Measurements from ENCODE around the gene DGLUCY.

The DGLUCY gene

DNA sequence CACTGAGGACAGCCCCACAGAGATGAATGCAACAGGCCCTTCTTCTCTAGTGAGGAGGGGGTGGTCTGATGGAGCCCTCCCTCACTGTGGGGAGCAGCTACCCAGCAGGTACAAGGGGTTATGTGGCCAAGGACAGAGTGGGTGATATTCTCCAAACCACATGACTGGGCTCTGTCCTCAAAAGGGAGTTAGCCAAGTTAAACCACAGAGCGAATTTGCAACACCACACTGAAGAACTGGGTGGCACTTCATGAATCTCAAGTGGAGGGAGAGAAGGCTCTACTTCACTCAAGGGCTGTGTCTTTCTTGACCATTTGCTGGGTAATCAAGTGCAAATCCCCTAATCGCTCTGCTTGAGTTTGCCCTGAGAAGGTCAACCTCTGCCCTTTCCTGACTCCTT, 118.2 kb downstream of the DGLUCY start:
- no peak for DNase-seq (ENCODE audit: low read depth)
- H3K4me3 ChIP-seq (ENCODE audit: low read depth, low read length) = no peak overlapping the region
- TF ChIP-seq, protein P1, sequence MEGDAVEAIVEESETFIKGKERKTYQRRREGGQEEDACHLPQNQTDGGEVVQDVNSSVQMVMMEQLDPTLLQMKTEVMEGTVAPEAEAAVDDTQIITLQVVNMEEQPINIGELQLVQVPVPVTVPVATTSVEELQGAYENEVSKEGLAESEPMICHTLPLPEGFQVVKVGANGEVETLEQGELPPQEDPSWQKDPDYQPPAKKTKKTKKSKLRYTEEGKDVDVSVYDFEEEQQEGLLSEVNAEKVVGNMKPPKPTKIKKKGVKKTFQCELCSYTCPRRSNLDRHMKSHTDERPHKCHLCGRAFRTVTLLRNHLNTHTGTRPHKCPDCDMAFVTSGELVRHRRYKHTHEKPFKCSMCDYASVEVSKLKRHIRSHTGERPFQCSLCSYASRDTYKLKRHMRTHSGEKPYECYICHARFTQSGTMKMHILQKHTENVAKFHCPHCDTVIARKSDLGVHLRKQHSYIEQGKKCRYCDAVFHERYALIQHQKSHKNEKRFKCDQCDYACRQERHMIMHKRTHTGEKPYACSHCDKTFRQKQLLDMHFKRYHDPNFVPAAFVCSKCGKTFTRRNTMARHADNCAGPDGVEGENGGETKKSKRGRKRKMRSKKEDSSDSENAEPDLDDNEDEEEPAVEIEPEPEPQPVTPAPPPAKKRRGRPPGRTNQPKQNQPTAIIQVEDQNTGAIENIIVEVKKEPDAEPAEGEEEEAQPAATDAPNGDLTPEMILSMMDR (IDR thresholded peaks at IDR 0.05; ENCODE audit: low read depth, low read length, missing control alignments) = no peak

DNA sequence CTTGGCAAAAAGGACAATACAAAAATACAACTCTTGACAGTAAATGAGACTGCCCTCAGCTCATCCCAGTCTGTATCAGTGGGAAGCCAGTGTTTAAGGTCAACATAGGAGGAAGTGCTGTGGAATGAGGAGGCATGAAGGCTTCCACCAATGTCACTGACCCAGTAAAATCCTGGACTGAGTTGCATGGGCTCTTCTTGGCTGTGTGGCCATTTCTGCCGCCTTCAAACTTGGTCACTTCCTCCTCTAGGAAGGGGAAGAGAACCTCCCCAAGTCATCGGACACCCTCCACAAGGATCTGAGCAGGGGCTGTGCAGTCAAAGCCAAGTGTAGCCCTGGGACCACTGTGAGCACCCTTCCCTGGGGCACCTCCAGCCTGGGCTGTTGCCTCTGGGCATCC, 118.7 kb downstream of the DGLUCY start:
- TF ChIP-seq, protein P1 (IDR thresholded peaks at IDR 0.05; ENCODE audit: low read depth, low read length, missing control alignments) = no peak
- DNase-seq (ENCODE audit: low read depth) = no peak
- no peak overlapping the region for H3K4me3 ChIP-seq (ENCODE audit: low read depth, low read length)

DNA sequence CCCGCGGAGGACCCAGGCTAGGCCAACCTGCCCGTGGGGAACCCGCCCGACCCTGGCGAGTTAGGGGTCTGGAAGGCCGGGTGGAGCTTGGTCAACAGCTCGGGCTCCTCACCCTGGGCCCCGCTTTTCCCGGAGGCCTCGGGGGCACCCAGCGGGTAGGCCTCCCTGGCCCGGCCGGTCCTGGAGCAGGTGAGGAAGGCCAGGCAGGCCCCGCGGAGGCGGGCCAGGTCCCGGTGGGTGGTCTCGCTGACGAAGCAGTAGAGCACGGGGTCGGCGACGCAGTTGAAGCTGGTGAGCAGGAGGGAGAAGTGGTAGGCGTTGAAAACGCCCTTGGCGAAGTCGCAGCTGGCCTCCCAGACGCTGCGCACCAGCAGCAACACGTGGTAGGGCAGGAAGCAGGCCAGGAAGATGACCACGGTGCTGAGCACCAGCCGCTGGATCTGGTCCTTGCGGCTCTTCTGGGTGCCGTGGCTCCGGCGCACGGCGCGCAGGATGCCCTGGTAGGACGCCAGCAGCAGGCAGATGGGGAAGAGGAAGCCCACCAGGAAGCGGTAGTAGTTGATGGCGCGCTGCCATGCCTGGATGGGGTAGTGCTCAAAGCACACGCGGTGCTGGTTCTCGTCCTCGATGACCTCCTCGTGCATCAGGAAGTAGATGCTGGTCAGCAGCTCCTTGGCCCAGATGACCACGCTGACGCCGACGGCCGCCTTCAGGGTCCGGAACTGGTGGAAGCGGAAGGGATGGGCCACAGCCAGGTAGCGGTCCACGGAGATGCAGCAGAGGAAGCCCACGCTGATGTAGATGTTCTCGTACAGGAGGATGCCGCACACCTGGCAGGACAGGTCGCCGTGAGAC, 120.3 kb downstream of the DGLUCY start:
- H3K4me3 ChIP-seq (ENCODE audit: low read depth, low read length) = no peak overlapping the region
- DNase-seq (ENCODE audit: low read depth) = no peak
- TF ChIP-seq, protein P1 (IDR thresholded peaks at IDR 0.05; ENCODE audit: low read depth, low read length, missing control alignments) = no peak

DNA sequence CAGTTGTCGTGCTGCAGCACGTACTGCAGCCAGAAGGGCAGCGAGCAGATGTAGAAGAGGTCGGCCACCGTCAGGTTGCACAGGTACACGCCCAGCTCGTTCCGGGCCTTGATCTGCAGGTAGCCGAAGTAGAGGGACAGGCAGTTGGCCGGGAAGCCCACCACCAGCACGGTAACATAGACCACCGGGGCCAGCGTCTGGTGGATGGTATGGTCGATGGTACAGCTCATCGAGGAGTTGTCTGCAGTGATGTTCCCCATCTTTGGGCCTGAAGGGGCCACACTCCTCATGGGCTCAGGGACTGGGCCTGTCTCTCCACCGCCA, 120.9 kb downstream of the DGLUCY start:
- TF ChIP-seq, protein P1 (IDR thresholded peaks at IDR 0.05; ENCODE audit: low read depth, low read length, missing control alignments) = no peak
- H3K4me3 ChIP-seq (ENCODE audit: low read depth, low read length) = no peak overlapping the region
- no peak for DNase-seq (ENCODE audit: low read depth)

DNA sequence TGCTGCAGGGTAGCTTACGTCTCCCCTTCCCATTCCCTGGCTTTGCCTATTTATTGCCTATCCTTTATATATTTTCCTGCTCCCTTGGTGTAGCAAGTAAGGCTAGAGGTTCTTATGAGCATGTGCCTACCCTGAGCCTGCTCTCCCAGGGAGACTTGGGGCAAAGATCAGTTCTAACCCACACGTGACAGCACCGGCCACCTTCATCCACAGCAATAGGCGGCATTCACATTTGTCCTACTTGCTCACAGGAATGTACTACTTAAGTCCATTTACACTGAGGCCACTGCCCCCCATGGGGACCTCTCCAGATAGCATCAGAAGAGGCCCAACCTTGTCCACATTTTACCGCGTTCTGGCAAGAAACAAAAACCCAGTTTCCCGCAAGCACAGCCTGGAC, 122.0 kb downstream of the DGLUCY start:
- TF ChIP-seq, protein P1 (IDR thresholded peaks at IDR 0.05; ENCODE audit: low read depth, low read length, missing control alignments) = no peak
- DNase-seq (ENCODE audit: low read depth) = no peak
- no peak overlapping the region for H3K4me3 ChIP-seq (ENCODE audit: low read depth, low read length)

DNA sequence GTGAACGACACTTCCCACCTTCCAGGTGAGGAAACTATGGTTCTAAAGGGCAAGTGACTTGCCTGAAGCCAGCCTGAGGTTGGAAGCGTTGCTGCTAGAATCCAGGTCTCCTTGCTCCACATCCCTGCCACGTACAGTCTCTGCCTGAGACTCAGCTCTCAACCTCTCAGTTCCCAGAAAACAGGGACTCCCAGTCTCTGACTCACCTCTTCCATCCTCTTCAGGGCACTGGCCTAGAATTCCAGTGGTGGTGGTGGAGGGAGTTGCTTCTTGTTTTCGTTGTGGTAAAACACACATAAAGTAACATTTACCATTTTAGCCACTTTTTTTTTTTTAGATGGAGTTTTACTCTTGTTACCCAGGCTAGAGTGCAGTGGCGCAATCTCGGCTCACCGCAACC, 123.3 kb downstream of the DGLUCY start:
- DNase-seq (ENCODE audit: low read depth) = no peak
- TF ChIP-seq, protein P1 (IDR thresholded peaks at IDR 0.05; ENCODE audit: low read depth, low read length, missing control alignments) = no peak
- no peak overlapping the region for H3K4me3 ChIP-seq (ENCODE audit: low read depth, low read length)

DNA sequence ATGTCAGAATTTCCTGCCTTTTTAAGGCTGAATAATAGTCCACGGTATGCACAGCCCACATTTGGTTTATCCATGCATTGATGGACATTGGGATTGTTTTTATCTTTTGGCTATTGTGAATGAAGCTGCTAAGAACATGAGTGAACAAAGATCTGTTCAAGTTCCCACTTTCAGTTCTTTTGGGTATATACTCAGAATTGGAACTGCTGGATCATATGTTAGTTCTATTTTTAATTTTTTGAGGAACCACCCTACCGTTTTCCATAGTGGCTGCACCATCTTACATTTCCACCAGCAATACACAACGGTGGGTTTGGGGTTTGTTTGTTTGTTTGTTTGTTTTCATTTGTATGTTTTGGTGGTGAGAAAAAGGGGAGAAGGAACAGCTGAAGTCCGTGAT, 124.2 kb downstream of the DGLUCY start:
- TF ChIP-seq, protein P1 (IDR thresholded peaks at IDR 0.05; ENCODE audit: low read depth, low read length, missing control alignments) = no peak
- DNase-seq (ENCODE audit: low read depth) = no peak
- H3K4me3 ChIP-seq (ENCODE audit: low read depth, low read length) = no peak overlapping the region
